ENCODE measurements around the gene PCP4L1.

GRCh38 chr1:161307892-161308638 is 49.5 kb downstream of the PCP4L1 start:
- TF ChIP-seq CTCF (IDR thresholded peaks at IDR 0.05) (no peak), POLR2A (IDR thresholded peaks at IDR 0.05; ENCODE audit: low read length) (no peak), RCOR1 (IDR thresholded peaks at IDR 0.05; ENCODE audit: low read depth, low read length) (no peak), CEBPB (IDR thresholded peaks at IDR 0.05) (no peak), TFCP2L1 (CRISPR knock-in tag; IDR thresholded peaks at IDR 0.05) (no peak), CHD4 (IDR thresholded peaks at IDR 0.05; ENCODE audit: borderline replicate concordance) (no peak), HMGXB4 (CRISPR knock-in tag; IDR thresholded peaks at IDR 0.05; ENCODE audit: borderline replicate concordance) (no peak), EP300 (IDR thresholded peaks at IDR 0.05) (no peak), MAFK (IDR thresholded peaks at IDR 0.05; ENCODE audit: partially characterized antibody) (no peak), RARB (CRISPR knock-in tag; IDR thresholded peaks at IDR 0.05) (no peak), SMC3 (IDR thresholded peaks at IDR 0.05) (no peak)
- TF ChIP-seq, protein P1, sequence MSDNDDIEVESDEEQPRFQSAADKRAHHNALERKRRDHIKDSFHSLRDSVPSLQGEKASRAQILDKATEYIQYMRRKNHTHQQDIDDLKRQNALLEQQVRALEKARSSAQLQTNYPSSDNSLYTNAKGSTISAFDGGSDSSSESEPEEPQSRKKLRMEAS (IDR thresholded peaks at IDR 0.05): no peak

Data from A549 (cell line).